Measurements from ENCODE around the gene TNFAIP8L2.
A peak's percentile ranks its signal among the peaks of the same experiment; 100 is the strongest.
"Not testable (repeated sequence)": the region's sequence is repeated elsewhere in the genome, so short reads cannot be mapped to it uniquely, and the experiment has no call there.

The TNFAIP8L2 gene

DNA sequence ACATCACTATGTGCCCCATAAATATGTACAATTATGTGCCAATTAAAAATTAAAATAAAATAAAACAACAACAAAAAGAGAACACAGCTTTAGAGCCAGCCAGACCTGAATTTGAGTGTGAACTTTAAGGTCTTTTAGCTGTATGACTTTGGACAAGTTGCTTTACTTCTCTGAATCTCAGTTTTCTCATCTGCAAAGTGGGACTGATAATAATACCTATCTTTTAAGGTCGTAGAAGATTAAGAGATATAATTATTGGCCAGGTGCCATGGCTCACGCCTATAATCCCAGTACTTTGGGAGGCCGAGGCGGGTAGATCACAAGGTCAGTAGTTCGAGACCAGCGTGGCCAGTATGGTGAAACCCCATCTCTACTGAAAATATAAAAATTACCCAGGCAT, 36.9 kb downstream of the TNFAIP8L2 start:
- DNase-seq: no peak

DNA sequence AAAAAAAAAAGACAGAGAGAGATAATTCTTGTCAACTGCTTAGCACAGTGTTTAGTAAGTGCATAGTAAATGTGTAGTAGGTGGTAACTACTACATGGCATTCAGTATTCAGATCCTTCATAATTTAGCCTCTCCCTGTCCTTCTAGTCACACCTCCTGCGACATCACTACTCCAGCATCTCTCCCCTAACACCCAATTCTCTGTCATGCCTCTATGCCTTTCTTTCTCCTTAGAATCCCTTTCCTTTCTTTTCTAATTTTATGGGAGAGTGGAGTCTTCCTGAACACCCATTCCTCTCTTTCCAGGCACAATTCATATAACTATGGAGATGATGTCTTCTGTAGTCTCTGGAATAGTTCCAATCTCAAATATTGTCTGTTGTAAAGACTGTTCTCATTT, 37.4 kb downstream of the TNFAIP8L2 start:
- DNase-seq: no peak

DNA sequence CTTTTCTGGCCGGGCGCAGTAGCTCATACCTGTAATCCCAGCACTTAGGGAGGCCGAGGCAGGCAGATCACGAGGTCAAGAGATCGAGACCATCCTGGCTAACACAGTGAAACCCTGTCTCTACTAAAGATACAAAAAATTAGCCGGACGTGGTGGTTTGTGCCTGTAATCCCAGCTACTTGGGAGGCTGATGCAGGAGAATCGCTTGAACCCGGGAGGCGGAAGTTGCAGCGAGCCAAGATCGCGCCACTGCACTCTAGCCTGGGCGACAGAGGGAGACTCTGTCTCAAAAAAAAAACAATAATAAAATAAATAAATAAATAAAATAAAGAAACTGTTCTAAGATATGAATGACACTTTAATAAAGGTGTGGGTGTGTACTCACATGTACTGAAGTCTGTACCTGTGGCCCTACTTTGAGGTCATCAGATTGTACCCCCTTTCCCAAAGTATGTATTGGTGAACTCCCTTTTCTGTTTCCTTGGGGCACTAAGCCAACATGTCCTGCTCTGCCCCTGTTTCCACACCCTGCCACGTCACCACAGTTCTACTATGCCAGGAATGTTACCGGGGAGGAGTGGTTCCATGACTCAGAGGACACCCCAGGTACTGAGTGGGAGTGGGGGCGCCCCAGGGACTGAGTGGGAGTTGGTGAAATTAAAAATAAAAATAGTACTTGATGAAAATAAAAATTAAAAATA, 38.6 kb downstream of the TNFAIP8L2 start:
- not testable (repeated sequence) for DNase-seq

DNA sequence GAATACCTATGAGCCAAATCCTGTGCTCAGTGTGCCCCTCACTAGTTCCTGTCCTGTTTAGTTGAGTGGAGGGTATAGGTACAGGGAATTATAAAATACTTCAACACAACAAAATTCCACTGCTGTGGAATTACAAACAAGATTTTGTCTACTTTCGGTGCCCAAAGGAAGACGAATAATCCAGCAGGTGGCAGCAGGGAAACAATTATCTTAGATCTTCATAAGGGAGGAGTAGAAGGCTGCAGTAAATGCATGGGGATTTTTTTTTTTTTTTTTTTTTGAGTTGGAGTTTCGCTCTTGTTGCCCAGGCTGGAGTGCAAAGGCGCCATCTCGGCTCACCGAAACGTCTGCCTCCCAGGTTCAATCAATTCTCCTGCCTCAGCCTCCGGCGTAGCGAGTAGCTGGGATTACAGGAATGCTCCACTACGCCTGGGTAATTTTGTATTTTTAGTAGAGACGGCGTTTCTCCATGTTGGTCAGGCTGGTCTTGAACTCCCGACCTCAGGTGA, 39.9 kb downstream of the TNFAIP8L2 start:
- peak; percentile 94 for DNase-seq

DNA sequence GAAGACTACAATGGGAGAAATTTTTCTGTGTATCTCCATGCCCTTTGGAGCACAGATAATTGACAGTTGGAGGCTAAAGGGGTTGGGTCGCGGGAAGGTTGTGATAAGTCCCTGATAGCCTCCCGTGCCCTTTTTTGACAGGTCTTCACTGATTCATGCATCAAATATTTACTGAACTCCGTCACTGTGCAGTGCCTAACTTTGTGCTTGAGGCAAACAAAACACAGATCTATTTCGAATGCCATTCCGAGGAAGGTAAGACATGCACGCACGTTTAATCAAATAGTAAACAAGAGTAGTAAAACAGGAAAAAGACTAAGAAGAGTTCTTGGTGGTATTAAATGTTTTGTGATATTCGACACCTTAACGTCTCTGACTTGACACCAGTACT, 41.4 kb downstream of the TNFAIP8L2 start:
- DNase-seq: no peak

DNA sequence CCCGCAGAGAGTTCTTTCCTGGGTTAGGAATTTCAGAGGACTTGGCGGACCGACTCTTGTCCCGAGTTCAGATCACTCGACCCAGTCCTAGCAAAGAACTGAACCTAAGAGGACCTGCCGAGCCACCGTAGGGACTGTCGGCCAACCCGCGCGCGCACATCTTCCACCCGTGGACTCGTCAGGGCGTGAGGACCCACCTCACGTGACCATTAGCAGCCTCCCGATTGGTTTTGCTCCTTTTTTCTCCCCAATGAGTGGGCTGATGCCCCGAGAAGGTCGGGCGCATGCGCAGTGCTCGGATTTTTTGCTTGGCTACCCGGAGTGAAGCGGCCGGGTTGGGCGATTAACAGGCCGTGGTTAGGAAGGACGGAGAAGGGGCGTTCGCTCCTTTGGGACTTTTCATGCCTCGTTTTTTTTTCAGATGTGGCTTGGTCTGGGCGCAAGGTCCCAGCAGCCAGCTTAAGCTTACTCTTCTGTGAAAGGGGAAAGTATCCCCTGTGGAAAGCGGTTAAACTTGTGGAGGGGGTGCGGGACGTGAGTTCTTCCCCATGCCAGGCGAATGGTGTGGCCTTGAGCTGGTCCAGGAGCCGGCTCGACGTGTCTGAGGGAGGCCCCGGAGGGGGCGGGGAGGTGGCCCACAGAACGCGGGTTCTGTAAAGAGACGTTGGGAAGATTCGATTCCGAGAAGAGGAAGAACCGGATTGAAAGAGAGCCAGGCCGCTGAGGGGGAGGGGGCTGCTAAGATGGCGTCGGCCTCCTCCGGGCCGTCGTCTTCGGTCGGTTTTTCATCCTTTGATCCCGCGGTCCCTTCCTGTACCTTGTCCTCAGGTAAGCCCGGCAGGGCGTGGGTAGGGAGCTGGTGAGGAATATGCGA, 42.0 kb downstream of the TNFAIP8L2 start, which contains the start of gene PIP5K1A:
Gene PIP5K1A, plus strand, starts transcription at position 299 of the 874 bp plus-strand sequence. Its CDS starts 445 bp downstream, at position 744.
- peak; percentile 98 for DNase-seq

DNA sequence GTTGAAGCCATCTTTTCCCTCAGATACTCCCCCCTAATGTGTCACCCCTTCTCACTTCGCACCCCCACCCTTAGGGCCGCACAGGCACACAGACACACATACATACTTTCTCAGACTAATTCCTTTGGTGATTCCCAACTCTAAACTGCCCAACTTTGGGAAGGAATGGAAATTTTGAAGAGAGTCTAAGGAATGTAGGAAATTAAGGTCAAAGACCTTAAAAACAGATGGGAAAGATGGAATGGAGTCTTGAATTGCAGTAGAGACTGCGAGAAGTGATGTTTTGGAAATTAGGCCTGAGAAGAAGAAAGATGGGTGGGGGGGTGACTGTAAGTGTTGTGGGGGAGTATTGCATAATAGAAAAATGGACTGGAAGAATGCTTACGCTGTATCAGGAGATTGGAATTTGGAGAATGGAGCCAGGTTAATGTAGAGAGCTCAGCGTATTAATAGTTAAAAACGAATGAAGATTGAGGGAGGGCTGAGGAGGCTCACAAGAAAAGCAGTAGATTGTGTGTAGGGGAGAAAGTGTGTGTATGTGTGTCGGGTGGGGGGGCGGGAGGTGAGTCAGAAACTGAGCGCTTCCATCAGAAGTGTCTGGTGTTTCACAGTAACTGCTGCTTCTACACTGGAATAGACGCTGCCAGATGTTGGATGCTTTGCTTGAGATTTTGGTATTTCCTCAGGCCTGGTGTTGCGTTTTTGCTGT, 43.6 kb downstream of the TNFAIP8L2 start:
- no peak for DNase-seq

DNA sequence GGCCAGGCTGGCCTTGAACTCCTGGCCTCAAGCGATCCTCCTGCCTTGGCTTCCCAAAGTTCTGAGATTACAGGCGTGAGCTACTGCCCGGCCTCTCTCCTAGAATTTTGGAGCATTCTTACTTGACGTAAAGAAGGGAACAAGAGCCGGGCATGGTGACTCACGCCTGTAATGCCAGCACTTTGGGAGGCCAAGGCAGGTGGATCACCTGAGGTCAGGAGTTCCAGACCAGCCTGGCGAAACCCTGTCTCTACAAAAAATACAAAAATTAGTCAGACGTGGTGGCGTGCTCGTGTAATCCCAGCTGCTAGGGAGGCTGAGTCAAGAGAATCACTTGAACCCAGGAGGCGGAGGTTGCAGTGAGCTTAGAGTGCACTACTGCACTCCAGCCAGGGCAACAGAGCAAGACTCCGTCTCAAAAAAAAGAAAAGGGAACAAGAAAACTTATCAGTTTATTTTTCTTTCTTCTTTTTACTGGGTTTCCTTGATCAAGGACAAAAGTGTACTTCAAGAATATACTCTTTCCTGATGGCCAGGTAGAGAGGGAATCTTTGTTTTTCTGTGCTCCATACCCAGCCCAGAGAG, 49.0 kb downstream of the TNFAIP8L2 start:
- not testable (repeated sequence) for DNase-seq
